Measurements from ENCODE around the gene MKI67.

Gene MKI67

DNA sequence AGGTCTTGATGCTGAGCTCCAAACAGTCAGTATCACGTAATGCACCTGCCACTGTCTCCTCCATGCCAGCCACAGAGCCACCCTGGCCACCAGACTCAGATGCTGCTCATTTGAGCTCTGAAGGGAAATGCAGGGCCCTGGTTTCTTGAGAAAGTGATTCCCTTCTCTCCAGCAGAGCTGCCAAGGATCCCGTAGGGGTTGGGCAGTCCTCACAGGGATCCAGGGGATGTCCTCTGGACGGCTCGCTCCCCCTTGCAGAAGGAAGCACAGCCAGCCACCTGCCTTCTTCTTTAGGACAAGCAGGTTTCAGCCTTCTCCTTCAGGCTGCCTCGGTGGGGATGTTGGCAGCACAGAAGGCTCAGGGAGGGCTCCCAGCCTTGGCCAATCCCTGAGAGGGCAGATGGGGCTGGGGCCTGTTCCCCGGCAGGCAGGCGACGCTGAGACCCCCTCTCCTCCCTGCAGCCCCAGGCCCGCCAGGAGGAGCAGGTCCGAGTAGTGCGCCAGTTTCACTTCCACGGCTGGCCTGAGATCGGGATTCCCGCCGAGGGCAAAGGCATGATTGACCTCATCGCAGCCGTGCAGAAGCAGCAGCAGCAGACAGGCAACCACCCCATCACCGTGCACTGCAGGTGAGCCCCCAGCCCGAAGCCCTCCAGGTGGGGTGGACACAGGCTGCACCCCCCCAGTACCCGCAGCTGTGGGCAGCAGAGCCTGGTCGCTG, 48.9 kb downstream of the MKI67 start:
- no peaks in the 10 kb centered on the region for H4K20me1 ChIP-seq (ENCODE audit: insufficient read depth)
- no peak for TF ChIP-seq CTCF (conservative IDR thresholded peaks at IDR 0.05; ENCODE audit: low read depth, low read length)
- H3K4me1 ChIP-seq (ENCODE audit: low read depth, poor library complexity, severe bottlenecking): peaks cover 19% of the 10 kb centered on the region
- H3K9ac ChIP-seq: no peak overlapping the region
- H3K4me3 ChIP-seq (IDR thresholded peaks at IDR 0.05; ENCODE audit: insufficient read depth, low read depth, low read length): no peak overlapping the region
- no peak overlapping the region for H3K27ac ChIP-seq
- H3K27me3 ChIP-seq (ENCODE audit: insufficient read depth, low read depth): no peaks in the 10 kb centered on the region
- H2AFZ ChIP-seq (ENCODE audit: low read depth): no peak overlapping the region
- no peaks in the 10 kb centered on the region for H3K36me3 ChIP-seq (ENCODE audit: insufficient read depth)
- H3K4me2 ChIP-seq: no peak overlapping the region
- H3K79me2 ChIP-seq (ENCODE audit: insufficient read depth, low read depth): no peaks in the 10 kb centered on the region

DNA sequence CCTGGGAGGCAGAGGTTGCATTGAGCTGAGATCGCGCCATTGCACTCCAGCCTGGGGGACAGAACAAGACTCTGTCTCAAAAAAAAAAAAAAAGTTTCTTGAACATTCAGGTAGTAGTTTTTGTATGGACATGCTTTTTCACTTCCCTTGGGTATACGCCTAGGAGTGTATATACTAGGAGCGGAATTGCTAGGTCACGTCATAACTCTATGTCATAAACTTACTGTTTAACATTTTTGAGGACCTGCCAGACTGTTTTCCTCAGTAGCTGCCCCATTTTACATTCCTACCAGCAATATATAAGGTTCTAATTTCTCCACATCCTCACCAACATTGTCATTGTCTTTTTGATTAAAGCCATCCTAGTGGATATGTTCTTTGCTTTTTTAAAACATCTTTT, 51.6 kb downstream of the MKI67 start:
- Histone ChIP-seq H3K79me2 (ENCODE audit: insufficient read depth, low read depth) (no peaks in the 10 kb centered on the region), H3K4me2 (no peak overlapping the region), H3K9ac (no peak overlapping the region), H3K4me1 (ENCODE audit: low read depth, poor library complexity, severe bottlenecking) (no peaks in the 10 kb centered on the region), H3K27ac (no peak overlapping the region), H3K36me3 (ENCODE audit: insufficient read depth) (no peaks in the 10 kb centered on the region), H2AFZ (ENCODE audit: low read depth) (no peak overlapping the region), H3K4me3 (IDR thresholded peaks at IDR 0.05; ENCODE audit: insufficient read depth, low read depth, low read length) (no peak overlapping the region), H4K20me1 (ENCODE audit: insufficient read depth) (no peaks in the 10 kb centered on the region), H3K27me3 (ENCODE audit: insufficient read depth, low read depth) (no peaks in the 10 kb centered on the region)
- no peak for TF ChIP-seq CTCF (conservative IDR thresholded peaks at IDR 0.05; ENCODE audit: low read depth, low read length)

DNA sequence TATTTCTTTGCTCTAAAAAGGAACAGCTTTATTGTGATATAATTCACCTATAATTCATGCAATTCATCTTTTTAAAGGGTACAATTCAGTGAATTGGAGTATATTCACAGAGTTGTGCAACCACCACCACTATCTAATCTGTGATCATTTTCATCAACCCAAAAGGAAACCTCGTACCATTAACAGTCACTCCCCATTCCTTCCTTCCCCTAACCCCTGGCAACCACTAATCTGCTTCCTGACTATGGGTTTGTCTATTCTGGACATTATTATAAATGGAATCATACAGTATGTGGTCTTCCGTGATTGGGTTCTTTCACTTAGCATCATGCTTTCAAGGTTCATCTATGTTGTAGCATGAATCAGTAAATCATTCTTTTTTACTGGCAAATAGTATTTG, 52.3 kb downstream of the MKI67 start:
- Histone ChIP-seq H3K27me3 (ENCODE audit: insufficient read depth, low read depth) (no peaks in the 10 kb centered on the region), H3K36me3 (ENCODE audit: insufficient read depth) (no peaks in the 10 kb centered on the region), H4K20me1 (ENCODE audit: insufficient read depth) (no peaks in the 10 kb centered on the region), H3K4me3 (IDR thresholded peaks at IDR 0.05; ENCODE audit: insufficient read depth, low read depth, low read length) (no peak overlapping the region), H3K9ac (no peak overlapping the region), H3K27ac (no peak overlapping the region), H3K4me1 (ENCODE audit: low read depth, poor library complexity, severe bottlenecking) (no peaks in the 10 kb centered on the region), H3K4me2 (no peak overlapping the region), H2AFZ (ENCODE audit: low read depth) (no peak overlapping the region), H3K79me2 (ENCODE audit: insufficient read depth, low read depth) (no peaks in the 10 kb centered on the region)
- no peak for TF ChIP-seq CTCF (conservative IDR thresholded peaks at IDR 0.05; ENCODE audit: low read depth, low read length)

DNA sequence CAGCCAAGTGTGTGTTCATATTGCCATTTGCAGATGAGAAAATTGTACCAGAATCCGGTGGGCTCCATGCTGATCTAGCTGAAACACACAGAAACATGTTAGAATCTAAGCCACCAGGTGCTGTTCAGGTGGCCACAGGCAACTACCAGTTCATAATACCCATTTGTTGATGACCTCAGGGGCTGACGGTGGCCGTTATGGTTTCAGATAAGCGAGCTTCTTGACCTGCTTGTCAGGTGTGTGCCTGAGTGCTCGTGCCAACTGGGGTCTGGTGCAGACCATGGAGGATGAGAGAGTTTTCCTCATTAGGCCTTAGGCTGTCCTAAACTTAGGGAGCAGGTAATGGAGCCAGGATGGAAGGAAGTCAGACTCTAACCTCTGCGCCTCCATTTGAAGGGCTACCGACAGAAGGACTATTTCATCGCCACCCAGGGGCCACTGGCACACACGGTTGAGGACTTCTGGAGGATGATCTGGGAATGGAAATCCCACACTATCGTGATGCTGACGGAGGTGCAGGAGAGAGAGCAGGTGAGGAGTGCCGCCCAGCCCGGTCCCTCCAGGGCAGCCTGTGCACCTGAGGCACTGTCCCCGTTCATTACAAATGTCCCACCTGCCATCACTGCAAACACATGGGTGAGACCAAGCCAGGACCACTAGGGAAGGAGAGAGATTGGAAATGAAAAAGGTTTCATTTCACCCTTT, 53.1 kb downstream of the MKI67 start:
- Histone ChIP-seq H3K9ac (no peak overlapping the region), H3K4me3 (IDR thresholded peaks at IDR 0.05; ENCODE audit: insufficient read depth, low read depth, low read length) (no peak overlapping the region), H3K27ac (no peak overlapping the region), H4K20me1 (ENCODE audit: insufficient read depth) (no peaks in the 10 kb centered on the region), H3K4me2 (no peak overlapping the region), H3K79me2 (ENCODE audit: insufficient read depth, low read depth) (no peaks in the 10 kb centered on the region), H3K27me3 (ENCODE audit: insufficient read depth, low read depth) (no peaks in the 10 kb centered on the region), H3K4me1 (ENCODE audit: low read depth, poor library complexity, severe bottlenecking) (no peaks in the 10 kb centered on the region), H2AFZ (ENCODE audit: low read depth) (no peak overlapping the region), H3K36me3 (ENCODE audit: insufficient read depth) (no peaks in the 10 kb centered on the region)
- TF ChIP-seq CTCF (conservative IDR thresholded peaks at IDR 0.05; ENCODE audit: low read depth, low read length): no peak
